Measurements from ENCODE around the gene CEP63. TPM values are rescaled to one million over a fixed set of nuclear protein-coding genes. Genes with fewer than 3 reads are reported as not detected.

Gene CEP63
- total RNA-seq, 1 experiment from 2014 or later, result 10.7 TPM

DNA sequence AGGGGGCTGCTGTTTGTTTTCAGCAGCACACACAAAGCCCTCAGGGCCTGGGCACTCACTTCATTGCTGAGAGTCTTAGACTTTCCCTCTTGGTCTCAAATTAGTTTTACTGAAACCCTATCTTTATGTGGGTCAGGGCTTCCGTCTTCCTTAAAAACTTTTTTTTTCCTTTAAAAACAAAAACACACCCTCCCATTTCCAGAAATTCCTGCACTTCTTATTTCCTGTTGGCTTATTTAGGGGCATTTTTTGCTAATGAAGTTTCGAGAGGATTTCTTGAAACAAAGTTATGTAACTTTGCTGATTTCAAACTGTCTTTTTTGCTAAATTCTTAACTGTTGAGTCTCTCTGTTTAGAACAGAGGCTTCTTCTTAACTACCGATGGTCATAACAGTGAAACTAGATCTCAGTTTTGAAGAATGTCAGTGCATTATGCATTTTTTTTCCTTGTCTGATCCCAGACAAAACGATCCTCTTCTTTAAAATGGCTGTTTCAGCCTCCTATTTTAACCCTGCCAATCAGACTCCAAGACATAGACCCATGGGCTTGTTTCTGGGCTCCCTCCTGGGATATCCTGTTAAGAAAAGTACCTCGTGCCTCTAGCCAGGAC is 23.4 kb upstream of the CEP63 start:
- no peak overlapping the region for H3K9ac ChIP-seq (ENCODE audit: low read length)
- H2AFZ ChIP-seq (ENCODE audit: low read length), result no peak overlapping the region

DNA sequence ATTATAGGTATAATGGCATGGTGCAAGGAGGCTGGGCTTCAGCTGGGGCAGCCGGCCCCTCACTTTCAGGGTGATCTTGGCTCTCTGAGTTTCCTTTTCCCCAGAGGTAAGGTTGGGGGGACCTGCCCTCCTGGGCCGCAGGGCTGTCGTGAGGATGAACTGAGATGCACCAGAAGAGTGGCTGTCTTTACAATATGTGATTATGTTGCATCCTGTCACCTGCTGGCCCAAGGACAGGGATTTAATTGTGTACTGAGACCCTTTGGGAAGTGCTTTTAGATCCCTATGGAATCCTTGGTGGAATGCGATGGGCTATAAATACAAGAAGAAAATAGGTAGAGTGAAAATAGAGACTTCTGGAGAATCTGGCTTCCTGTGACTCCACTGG is 22.2 kb upstream of the CEP63 start:
- H3K4me3 ChIP-seq (ENCODE audit: low read length), result no peak overlapping the region
- H3K9ac ChIP-seq (ENCODE audit: low read length), result no peak overlapping the region
- H3K36me3 ChIP-seq (ENCODE audit: insufficient read depth, low read length), result no peaks in the 10 kb centered on the region

More for the DNA sequence above, 23.4 kb upstream of the CEP63 start:
- Histone ChIP-seq H4K20me1 (ENCODE audit: insufficient read depth, low read depth, low read length) (no peaks in the 10 kb centered on the region), H3K9me2 (replicated peaks; ENCODE audit: insufficient read depth, low read length) (no peaks in the 10 kb centered on the region), H3K27me3 (ENCODE audit: low read length) (no peaks in the 10 kb centered on the region), H3K4me2 (ENCODE audit: low read depth, low read length, poor library complexity, severe bottlenecking) (no peak overlapping the region), H3K36me3 (ENCODE audit: insufficient read depth, low read length) (no peaks in the 10 kb centered on the region), H3K27ac (ENCODE audit: low read length) (no peak overlapping the region), H3K79me2 (ENCODE audit: low read length) (no peaks in the 10 kb centered on the region), H3K4me3 (ENCODE audit: low read length) (no peak overlapping the region), H3K9me3 (ENCODE audit: low read length) (no peaks in the 10 kb centered on the region), H3K4me1 (ENCODE audit: low read length) (no peaks in the 10 kb centered on the region)
- DNase-seq, result no peak

DNA sequence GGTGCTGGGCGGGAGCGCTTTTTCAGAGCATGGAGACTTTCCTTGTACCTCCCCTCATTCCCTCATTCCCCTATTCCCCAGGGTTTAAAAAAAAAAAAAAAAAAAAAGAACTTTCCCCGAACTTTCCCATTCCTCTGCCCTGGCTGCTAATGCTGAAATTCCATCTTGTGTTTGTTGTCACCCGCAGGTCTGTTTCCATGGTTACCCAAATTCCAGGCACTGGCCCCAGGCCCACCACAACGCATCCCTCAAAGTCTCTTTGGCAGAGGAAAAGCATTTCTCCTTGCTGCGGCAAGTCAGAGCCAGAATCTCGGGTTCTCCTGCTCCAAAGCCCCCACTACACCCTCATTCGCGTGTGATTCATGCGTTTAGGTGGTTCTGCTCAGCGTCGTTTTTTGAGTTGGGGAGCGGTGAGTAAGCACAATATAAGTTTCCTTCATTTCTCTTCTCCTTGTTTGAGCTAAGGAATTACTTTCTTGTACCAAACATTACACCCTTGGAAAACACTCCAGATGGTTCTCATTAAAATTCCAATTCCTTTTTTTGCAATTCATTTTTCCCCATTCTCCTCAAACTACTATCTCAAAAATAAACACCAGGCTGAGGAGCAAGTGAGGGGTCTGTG is 21.7 kb upstream of the CEP63 start:
- no peak for DNase-seq
- H3K27me3 ChIP-seq (ENCODE audit: low read length), result no peaks in the 10 kb centered on the region
- H4K20me1 ChIP-seq (ENCODE audit: insufficient read depth, low read depth, low read length), result no peaks in the 10 kb centered on the region
- no peaks in the 10 kb centered on the region for H3K4me1 ChIP-seq (ENCODE audit: low read length)
- no peaks in the 10 kb centered on the region for H3K36me3 ChIP-seq (ENCODE audit: insufficient read depth, low read length)
- no peak overlapping the region for H3K27ac ChIP-seq (ENCODE audit: low read length)
- H3K9me3 ChIP-seq (ENCODE audit: low read length), result no peaks in the 10 kb centered on the region
- H3K4me2 ChIP-seq (ENCODE audit: low read depth, low read length, poor library complexity, severe bottlenecking), result no peak overlapping the region
- no peak overlapping the region for H3K9ac ChIP-seq (ENCODE audit: low read length)
- H3K79me2 ChIP-seq (ENCODE audit: low read length), result no peaks in the 10 kb centered on the region
- H3K4me3 ChIP-seq (ENCODE audit: low read length), result no peak overlapping the region
- H2AFZ ChIP-seq (ENCODE audit: low read length), result no peak overlapping the region
- H3K9me2 ChIP-seq (replicated peaks; ENCODE audit: insufficient read depth, low read length), result no peaks in the 10 kb centered on the region

More for the DNA sequence above, 22.2 kb upstream of the CEP63 start:
- H3K4me2 ChIP-seq (ENCODE audit: low read depth, low read length, poor library complexity, severe bottlenecking), result no peak overlapping the region
- H3K4me1 ChIP-seq (ENCODE audit: low read length), result no peaks in the 10 kb centered on the region
- H3K27me3 ChIP-seq (ENCODE audit: low read length), result no peaks in the 10 kb centered on the region
- no peaks in the 10 kb centered on the region for H3K79me2 ChIP-seq (ENCODE audit: low read length)
- H4K20me1 ChIP-seq (ENCODE audit: insufficient read depth, low read depth, low read length), result no peaks in the 10 kb centered on the region
- no peak overlapping the region for H2AFZ ChIP-seq (ENCODE audit: low read length)
- no peak for DNase-seq
- H3K27ac ChIP-seq (ENCODE audit: low read length), result no peak overlapping the region
- H3K9me3 ChIP-seq (ENCODE audit: low read length), result no peaks in the 10 kb centered on the region
- H3K9me2 ChIP-seq (replicated peaks; ENCODE audit: insufficient read depth, low read length), result no peaks in the 10 kb centered on the region

DNA sequence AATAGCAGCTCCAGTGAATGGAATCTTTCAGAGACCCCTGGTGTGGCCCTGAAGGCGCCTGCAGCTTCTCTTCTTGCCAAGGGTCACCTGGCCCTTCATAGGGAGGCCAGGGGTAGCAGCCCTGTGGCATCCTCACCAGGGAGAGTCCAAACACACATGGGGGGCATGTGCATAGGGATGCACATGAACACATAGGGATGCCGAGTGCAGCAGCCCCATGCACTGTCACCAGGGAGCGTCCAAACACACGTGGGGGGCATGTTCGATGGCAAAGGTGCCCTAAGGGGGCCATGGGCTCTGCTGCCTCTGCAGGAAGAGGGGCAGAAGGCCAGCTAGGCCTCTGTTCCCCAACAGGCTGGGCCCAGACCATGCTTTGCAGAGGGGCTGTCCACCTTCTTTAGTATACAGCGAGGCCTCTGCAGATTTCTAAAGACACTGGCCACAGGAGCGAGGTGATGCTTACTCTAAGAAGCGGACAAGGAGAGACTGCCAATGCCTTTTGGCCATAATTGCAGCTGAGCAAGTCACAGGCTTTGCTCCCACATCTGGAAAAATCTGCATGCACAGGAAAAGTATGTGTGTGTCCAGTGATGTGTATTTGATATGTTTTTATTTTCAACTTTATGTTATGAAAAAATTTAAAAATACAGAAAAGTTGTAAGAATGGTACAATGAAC is 21.0 kb upstream of the CEP63 start:
- no peak for DNase-seq
- Histone ChIP-seq H2AFZ (ENCODE audit: low read length) (no peak overlapping the region), H3K27ac (ENCODE audit: low read length) (no peak overlapping the region), H3K36me3 (ENCODE audit: insufficient read depth, low read length) (no peaks in the 10 kb centered on the region), H3K9me2 (replicated peaks; ENCODE audit: insufficient read depth, low read length) (no peaks in the 10 kb centered on the region), H3K4me2 (ENCODE audit: low read depth, low read length, poor library complexity, severe bottlenecking) (no peak overlapping the region), H3K27me3 (ENCODE audit: low read length) (no peaks in the 10 kb centered on the region), H3K4me3 (ENCODE audit: low read length) (no peak overlapping the region), H3K79me2 (ENCODE audit: low read length) (no peaks in the 10 kb centered on the region), H4K20me1 (ENCODE audit: insufficient read depth, low read depth, low read length) (no peaks in the 10 kb centered on the region), H3K9ac (ENCODE audit: low read length) (no peak overlapping the region), H3K9me3 (ENCODE audit: low read length) (no peaks in the 10 kb centered on the region), H3K4me1 (ENCODE audit: low read length) (no peaks in the 10 kb centered on the region)

- no peaks in the 10 kb centered on the region for H3K9me3 ChIP-seq (ENCODE audit: low read length)
- H3K4me3 ChIP-seq (ENCODE audit: low read length), result no peak overlapping the region
- H3K9ac ChIP-seq (ENCODE audit: low read length), result no peak overlapping the region
- H3K9me2 ChIP-seq (replicated peaks; ENCODE audit: insufficient read depth, low read length), result no peaks in the 10 kb centered on the region
- H3K27ac ChIP-seq (ENCODE audit: low read length), result no peak overlapping the region
- no peaks in the 10 kb centered on the region for H3K79me2 ChIP-seq (ENCODE audit: low read length)
- no peaks in the 10 kb centered on the region for H3K27me3 ChIP-seq (ENCODE audit: low read length)
- no peaks in the 10 kb centered on the region for H4K20me1 ChIP-seq (ENCODE audit: insufficient read depth, low read depth, low read length)
- no peaks in the 10 kb centered on the region for H3K4me1 ChIP-seq (ENCODE audit: low read length)
- H3K4me2 ChIP-seq (ENCODE audit: low read depth, low read length, poor library complexity, severe bottlenecking), result no peak overlapping the region
- H2AFZ ChIP-seq (ENCODE audit: low read length), result no peak overlapping the region
- no peak for DNase-seq
- no peaks in the 10 kb centered on the region for H3K36me3 ChIP-seq (ENCODE audit: insufficient read depth, low read length)
Observed at GRCh38 chr3:134466331-134466730, 19.5 kb upstream of the CEP63 start.

- no peaks in the 10 kb centered on the region for H3K9me2 ChIP-seq (replicated peaks; ENCODE audit: insufficient read depth, low read length)
- no peaks in the 10 kb centered on the region for H3K9me3 ChIP-seq (ENCODE audit: low read length)
- DNase-seq, result no peak
- H3K4me2 ChIP-seq (ENCODE audit: low read depth, low read length, poor library complexity, severe bottlenecking), result no peak overlapping the region
- no peak overlapping the region for H3K4me3 ChIP-seq (ENCODE audit: low read length)
- H3K79me2 ChIP-seq (ENCODE audit: low read length), result no peaks in the 10 kb centered on the region
- no peaks in the 10 kb centered on the region for H3K4me1 ChIP-seq (ENCODE audit: low read length)
- H3K27me3 ChIP-seq (ENCODE audit: low read length), result no peaks in the 10 kb centered on the region
- no peaks in the 10 kb centered on the region for H3K36me3 ChIP-seq (ENCODE audit: insufficient read depth, low read length)
- no peak overlapping the region for H2AFZ ChIP-seq (ENCODE audit: low read length)
- H3K9ac ChIP-seq (ENCODE audit: low read length), result no peak overlapping the region
- H3K27ac ChIP-seq (ENCODE audit: low read length), result no peak overlapping the region
- H4K20me1 ChIP-seq (ENCODE audit: insufficient read depth, low read depth, low read length), result no peaks in the 10 kb centered on the region
Observed at GRCh38 chr3:134468519-134468918, 17.3 kb upstream of the CEP63 start.

DNA sequence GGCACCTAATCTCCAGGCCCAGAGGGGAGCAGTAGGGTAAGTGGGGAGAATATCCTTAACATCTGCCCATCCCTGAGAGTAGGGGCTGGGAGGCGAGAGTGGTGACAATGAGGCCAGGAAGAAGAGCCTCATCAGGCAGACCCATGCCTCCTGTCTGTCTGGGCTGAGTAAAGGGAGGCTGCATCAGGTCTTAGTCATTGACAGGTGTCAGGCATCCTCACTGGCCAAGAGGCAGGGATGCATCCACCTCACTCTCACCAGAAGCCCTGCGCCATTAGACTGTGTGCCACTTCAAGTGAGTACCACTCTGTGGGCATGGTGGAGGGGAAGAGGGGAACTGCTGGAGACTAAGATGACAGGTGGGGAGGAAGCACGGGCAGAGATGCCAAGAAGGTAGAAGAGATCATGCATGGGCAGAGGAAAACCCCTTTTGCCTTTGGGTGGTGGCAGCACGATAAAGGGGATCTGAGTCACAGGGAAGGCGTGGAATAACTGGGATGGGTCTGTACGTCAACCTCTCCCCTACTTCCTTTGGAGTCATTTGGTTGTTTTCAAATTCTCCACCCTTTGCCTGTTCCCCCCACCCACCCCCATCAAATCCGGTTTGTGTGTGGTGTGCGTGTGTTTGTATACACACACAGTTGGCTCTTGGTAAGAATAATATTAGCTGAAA is 14.2 kb upstream of the CEP63 start:
- no peaks in the 10 kb centered on the region for H3K9me3 ChIP-seq (ENCODE audit: low read length)
- no peak overlapping the region for H3K4me2 ChIP-seq (ENCODE audit: low read depth, low read length, poor library complexity, severe bottlenecking)
- no peak overlapping the region for H3K4me3 ChIP-seq (ENCODE audit: low read length)
- H3K4me1 ChIP-seq (ENCODE audit: low read length), result no peaks in the 10 kb centered on the region
- no peak overlapping the region for H2AFZ ChIP-seq (ENCODE audit: low read length)
- no peaks in the 10 kb centered on the region for H3K79me2 ChIP-seq (ENCODE audit: low read length)
- H4K20me1 ChIP-seq (ENCODE audit: insufficient read depth, low read depth, low read length), result no peaks in the 10 kb centered on the region
- H3K9me2 ChIP-seq (replicated peaks; ENCODE audit: insufficient read depth, low read length), result no peaks in the 10 kb centered on the region
- no peak overlapping the region for H3K27ac ChIP-seq (ENCODE audit: low read length)
- H3K9ac ChIP-seq (ENCODE audit: low read length), result no peak overlapping the region
- no peaks in the 10 kb centered on the region for H3K36me3 ChIP-seq (ENCODE audit: insufficient read depth, low read length)
- no peaks in the 10 kb centered on the region for H3K27me3 ChIP-seq (ENCODE audit: low read length)
- no peak for DNase-seq

- no peak overlapping the region for H2AFZ ChIP-seq (ENCODE audit: low read length)
- H3K27me3 ChIP-seq (ENCODE audit: low read length), result no peaks in the 10 kb centered on the region
- H3K9ac ChIP-seq (ENCODE audit: low read length), result no peak overlapping the region
- no peak overlapping the region for H3K4me2 ChIP-seq (ENCODE audit: low read depth, low read length, poor library complexity, severe bottlenecking)
- no peaks in the 10 kb centered on the region for H3K4me1 ChIP-seq (ENCODE audit: low read length)
- H3K9me2 ChIP-seq (replicated peaks; ENCODE audit: insufficient read depth, low read length), result no peaks in the 10 kb centered on the region
- no peaks in the 10 kb centered on the region for H3K79me2 ChIP-seq (ENCODE audit: low read length)
- H3K9me3 ChIP-seq (ENCODE audit: low read length), result no peaks in the 10 kb centered on the region
- H3K4me3 ChIP-seq (ENCODE audit: low read length), result no peak overlapping the region
- H4K20me1 ChIP-seq (ENCODE audit: insufficient read depth, low read depth, low read length), result no peaks in the 10 kb centered on the region
- no peak overlapping the region for H3K27ac ChIP-seq (ENCODE audit: low read length)
- no peak for DNase-seq
- H3K36me3 ChIP-seq (ENCODE audit: insufficient read depth, low read length), result peaks cover 12% of the 10 kb centered on the region; the same call in 1 of the 2 replicates
Observed at GRCh38 chr3:134472831-134473230, 13.0 kb upstream of the CEP63 start.
